Right kidney (tissue), 1 donor: ENCODE data around the gene PRKAR1B.
"Not testable (repeated sequence)": the region's sequence is repeated elsewhere in the genome, so short reads cannot be mapped to it uniquely, and the experiment has no call there.

Experiments
- DNase-seq: peaks from one replicate; pipeline ENCODE4 v3.0.0-alpha.2; 2016

The PRKAR1B gene

GRCh38 chr7:668139-668931 lies 58.7 kb downstream of the PRKAR1B start:
- DNase-seq = no peak

GRCh38 chr7:666454-667292 lies 60.4 kb downstream of the PRKAR1B start:
- no peak for DNase-seq

GRCh38 chr7:665736-666453 lies 61.2 kb downstream of the PRKAR1B start:
- peak; percentile 43 for DNase-seq

GRCh38 chr7:664997-665735 lies 61.9 kb downstream of the PRKAR1B start:
- DNase-seq = peak; percentile 58

- DNase-seq = no peak
Measured at GRCh38 chr7:664402-664775, 62.7 kb downstream of the PRKAR1B start.

- no peak for DNase-seq
Measured at GRCh38 chr7:662576-662975, 64.5 kb downstream of the PRKAR1B start.

GRCh38 chr7:659996-660395 lies 67.1 kb downstream of the PRKAR1B start:
- DNase-seq = no peak

GRCh38 chr7:659306-659847 lies 67.7 kb downstream of the PRKAR1B start:
- no peak for DNase-seq

- DNase-seq = no peak
Measured at GRCh38 chr7:657565-658119, 69.4 kb downstream of the PRKAR1B start.

GRCh38 chr7:657010-657409 lies 70.1 kb downstream of the PRKAR1B start:
- DNase-seq = not testable (repeated sequence)

GRCh38 chr7:655758-656157 lies 71.3 kb downstream of the PRKAR1B start:
- DNase-seq = no peak

GRCh38 chr7:653829-654764 lies 73.0 kb downstream of the PRKAR1B start:
- DNase-seq = no peak

- DNase-seq = no peak
Measured at GRCh38 chr7:652881-653280, 74.2 kb downstream of the PRKAR1B start.

GRCh38 chr7:652167-652566 lies 74.9 kb downstream of the PRKAR1B start:
- not testable (repeated sequence) for DNase-seq

GRCh38 chr7:651032-651728 lies 75.9 kb downstream of the PRKAR1B start:
- no peak for DNase-seq

GRCh38 chr7:650339-651031 lies 76.6 kb downstream of the PRKAR1B start:
- DNase-seq = no peak

GRCh38 chr7:646951-647350 lies 80.1 kb downstream of the PRKAR1B start:
- no peak for DNase-seq

- DNase-seq = no peak
Measured at GRCh38 chr7:646487-646886, 80.6 kb downstream of the PRKAR1B start.

- DNase-seq = no peak
Measured at GRCh38 chr7:645606-646005, 81.5 kb downstream of the PRKAR1B start.
